Small intestine (tissue), 7 donors: ENCODE results near the gene MAN2A1. TPM values are rescaled to one million over a fixed set of nuclear protein-coding genes. Genes with fewer than 3 reads are reported as not detected.

Experiments
- DNase-seq, 2 donors: peaks; one replicate each; pipeline versions ENCODE4 v3.0.0 to v3.0.0-alpha.2; 2013
- FAIRE-seq: peaks from 2 replicates; lab custom pipeline; 2012; peaks lifted over from hg19 to GRCh38; lab: Jason Lieb, UNC
- H3K27ac ChIP-seq, 3 donors: one replicate each; pipeline ENCODE4 v1.5.1; 2013; ENCODE audit warnings: low read length in 2 of 3, mild to moderate bottlenecking in 2 of 3, control low read depth in 1 of 3, inconsistent platforms in 1 of 3, low read depth in 1 of 3, moderate library complexity in 1 of 3
- H3K27me3 ChIP-seq, 3 donors: one replicate each; pipeline ENCODE4 v1.6.1; 2013; ENCODE audit warnings: low read length in 3 of 3, inconsistent platforms in 1 of 3; ENCODE audit not compliant: control insufficient read depth in 3 of 3, insufficient read depth in 3 of 3
- H3K36me3 ChIP-seq, 3 donors: one replicate each; pipeline ENCODE4 v1.6.1; 2013; ENCODE audit warnings: low read length in 3 of 3, inconsistent platforms in 1 of 3, low read depth in 1 of 3, mild to moderate bottlenecking in 1 of 3, moderate library complexity in 1 of 3; ENCODE audit not compliant: control insufficient read depth in 3 of 3, insufficient read depth in 2 of 3
- H3K4me1 ChIP-seq, 3 donors: one replicate each; pipeline ENCODE4 v1.6.1; 2013; ENCODE audit warnings: low read length in 2 of 3, inconsistent platforms in 1 of 3, low read depth in 1 of 3, mild to moderate bottlenecking in 1 of 3, moderate library complexity in 1 of 3; ENCODE audit not compliant: control insufficient read depth in 3 of 3, insufficient read depth in 2 of 3
- H3K4me3 ChIP-seq, 3 donors: one replicate each; pipeline ENCODE4 v1.5.1; 2013; ENCODE audit warnings: low read length in 3 of 3, control low read depth in 1 of 3, inconsistent platforms in 1 of 3, low read depth in 1 of 3, mild to moderate bottlenecking in 1 of 3, moderate library complexity in 1 of 3
- H3K9me3 ChIP-seq, 2 donors: one replicate each; pipeline ENCODE4 v1.6.1; 2013; ENCODE audit warnings: low read depth in 1 of 2, low read length in 1 of 2; ENCODE audit not compliant: control insufficient read depth in 2 of 2, insufficient read depth in 1 of 2
- WGBS, 3 donors: extraction: QIAGEN DNeasy Blood & Tissue Kit; methylation state at CpG; one replicate each; pipeline ENCODE4 v1.1.7; 2013; 5-methylcytosine and 5-hydroxymethylcytosine counted together
- polyA plus RNA-seq, 4 donors: library from polyadenylated mRNA; stranded (reverse) in 3 of 4; unstranded in 1 of 4; fragments of 200-250 nt in 3 of 4; fragments of 120-200 nt in 1 of 4; gene quantifications; one replicate each; pipeline versions ENCODE4 v1.2.1 to v1.2.3, GENCODE V29; 2013
- donor health status: healthy with polysubstance abuse.
- donor health status: control.
- donor health status: control.
- donor health status: Bipolar disorder and iron deficiency.
- donor health status: healthy.

The MAN2A1 gene
- polyA plus RNA-seq, 4 donors, result 16.3 to 106 (median 21.7) TPM

DNA sequence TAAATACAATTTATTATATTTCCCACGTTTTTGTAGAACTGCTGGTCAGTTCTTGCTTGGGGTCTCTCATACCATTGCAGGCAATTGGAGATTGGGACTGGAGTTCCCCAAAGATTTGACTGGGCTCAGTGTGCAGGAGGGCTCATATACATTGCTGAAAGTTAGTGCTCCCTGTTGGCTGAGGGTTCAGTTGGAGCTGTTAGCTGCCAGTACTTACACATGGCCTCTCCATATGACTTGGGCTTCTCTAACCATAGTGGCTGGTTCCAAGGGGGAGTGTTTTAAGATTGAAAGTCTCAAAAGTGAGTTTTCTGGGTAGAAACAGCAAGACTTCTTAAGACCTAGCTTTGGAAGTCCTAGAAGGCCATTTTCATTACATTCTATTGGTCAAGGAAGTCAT is 102.9 kb downstream of the MAN2A1 start:
- no peaks in the 10 kb centered on the region for H3K4me1 ChIP-seq
- no peak overlapping the region for H3K4me3 ChIP-seq
- no peak for DNase-seq
- H3K27ac ChIP-seq, result no peak overlapping the region
- peaks cover 0 to 15% (median 4%) of the 10 kb centered on the region in 3 donors for H3K36me3 ChIP-seq
- WGBS, 3 donors, result 91 to 94% (median 91%) methylated on average over 1 of the region's 1 CpG
- no peaks in the 10 kb centered on the region for H3K9me3 ChIP-seq
- FAIRE-seq, result no peak
- H3K27me3 ChIP-seq, result no peaks in the 10 kb centered on the region

DNA sequence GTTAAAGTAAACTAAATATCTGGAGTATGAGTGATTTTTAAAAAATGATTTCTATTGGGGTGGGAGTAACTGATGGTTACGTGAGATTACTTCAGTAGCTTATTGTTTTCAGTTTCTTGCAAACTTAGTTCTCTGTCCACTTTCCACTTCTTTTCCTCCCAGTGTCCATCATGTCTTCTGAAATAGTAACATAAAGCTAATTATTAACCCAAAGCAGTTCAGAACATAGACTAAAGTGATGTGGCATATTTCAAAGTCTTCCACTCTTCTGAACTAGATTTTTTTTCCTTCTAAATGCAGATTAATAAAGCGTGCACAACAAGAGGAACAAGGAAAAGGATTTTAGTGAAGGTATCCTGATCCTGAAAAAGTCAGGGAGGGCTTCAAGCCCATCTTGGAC is 114.1 kb downstream of the MAN2A1 start:
- WGBS, 3 donors, result 51 to 75% (median 65%) methylated on average over 2 of the region's 2 CpGs
- H3K4me3 ChIP-seq, result no peak overlapping the region
- FAIRE-seq, result no peak
- H3K9me3 ChIP-seq, result no peaks in the 10 kb centered on the region
- peaks cover 0 to 9% (median 8%) of the 10 kb centered on the region in 3 donors for H3K36me3 ChIP-seq
- no peak overlapping the region for H3K27ac ChIP-seq
- no peaks in the 10 kb centered on the region for H3K4me1 ChIP-seq
- H3K27me3 ChIP-seq, result no peaks in the 10 kb centered on the region
- peak; percentile 17 to 44 for DNase-seq

DNA sequence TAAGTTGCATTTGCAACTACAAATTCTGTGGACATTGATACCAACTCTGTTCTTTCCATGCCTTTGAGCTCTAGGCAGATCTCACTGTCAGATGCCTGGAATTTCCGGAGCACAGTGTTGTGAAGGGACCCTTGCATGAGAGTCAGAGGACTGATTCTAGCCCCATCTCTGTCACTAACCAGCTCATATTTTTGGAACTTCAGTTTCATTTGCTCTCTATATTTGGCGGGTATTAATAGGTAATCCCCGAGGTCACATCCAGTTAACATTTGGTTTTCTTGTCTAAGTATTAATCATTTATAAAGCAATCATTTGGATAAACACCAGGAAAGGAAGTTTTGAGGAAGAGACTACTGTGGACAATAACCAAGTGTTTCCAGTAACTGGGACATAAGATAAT is 115.7 kb downstream of the MAN2A1 start:
- no peak for FAIRE-seq

DNA sequence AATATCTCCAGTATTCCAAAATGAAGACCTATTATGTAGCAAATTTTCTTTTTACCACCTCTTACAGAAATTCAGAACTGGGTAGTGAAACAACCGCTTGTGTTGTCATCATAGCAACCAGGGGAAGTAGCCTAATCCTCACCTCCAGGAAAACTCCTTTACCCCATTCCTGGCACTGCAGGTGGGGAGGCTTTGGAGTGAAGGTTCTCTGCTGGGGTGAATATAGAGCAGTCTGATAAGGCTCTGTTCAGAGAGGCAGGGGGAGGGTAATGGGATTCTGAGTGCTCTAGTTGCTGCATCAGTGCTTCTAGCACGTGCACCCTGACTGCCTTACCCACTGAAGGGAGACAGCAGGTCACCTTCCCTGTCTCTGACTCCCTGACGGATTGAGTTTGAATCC is 116.2 kb downstream of the MAN2A1 start:
- Histone ChIP-seq H3K4me3 (no peak overlapping the region), H3K27ac (no peak overlapping the region), H3K4me1 (no peaks in the 10 kb centered on the region), H3K27me3 (no peaks in the 10 kb centered on the region), H3K9me3 (no peaks in the 10 kb centered on the region), H3K36me3 (peaks cover 0 to 11% (median 8%) of the 10 kb centered on the region in 3 donors)
- FAIRE-seq, result no peak
- DNase-seq, result no peak
- WGBS, 3 donors, result 85 to 90% (median 88%) methylated on average over 3 of the region's 3 CpGs

More for the DNA sequence above, 115.7 kb downstream of the MAN2A1 start:
- Histone ChIP-seq H3K9me3 (no peaks in the 10 kb centered on the region), H3K27ac (no peak overlapping the region), H3K4me3 (no peak overlapping the region), H3K36me3 (peaks cover 0 to 11% (median 8%) of the 10 kb centered on the region in 3 donors), H3K4me1 (no peaks in the 10 kb centered on the region), H3K27me3 (no peaks in the 10 kb centered on the region)
- DNase-seq, result no peak
- WGBS, 3 donors, result 65 to 84% (median 82%) methylated on average over 3 of the region's 3 CpGs

DNA sequence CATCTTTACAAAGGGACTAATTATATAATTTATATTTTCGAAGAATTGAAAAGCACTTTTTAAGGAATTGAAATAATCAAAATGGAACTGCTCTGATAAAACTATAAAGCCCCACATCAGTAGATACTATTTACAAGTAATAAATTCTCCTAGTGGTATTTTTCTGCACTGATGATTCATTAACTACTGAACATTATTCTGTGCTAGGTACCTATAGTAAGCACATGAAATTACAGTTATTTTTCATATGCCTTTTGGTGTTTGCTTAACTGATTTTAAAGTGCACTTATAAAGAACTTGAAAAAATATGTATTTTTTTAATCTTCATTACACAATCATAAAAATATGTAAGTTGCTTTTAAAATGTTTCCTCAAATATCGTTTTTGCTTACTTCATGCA is 123.0 kb downstream of the MAN2A1 start:
- H3K36me3 ChIP-seq, result peaks cover 0 to 11% (median 7%) of the 10 kb centered on the region in 3 donors
- no peaks in the 10 kb centered on the region for H3K4me1 ChIP-seq
- no peaks in the 10 kb centered on the region for H3K9me3 ChIP-seq
- DNase-seq (no peak), FAIRE-seq (no peak)
- no peak overlapping the region for H3K4me3 ChIP-seq
- WGBS, 3 donors, result 87 to 94% (median 91%) methylated on average over 2 of the region's 2 CpGs
- H3K27me3 ChIP-seq, result no peaks in the 10 kb centered on the region
- no peak overlapping the region for H3K27ac ChIP-seq

DNA sequence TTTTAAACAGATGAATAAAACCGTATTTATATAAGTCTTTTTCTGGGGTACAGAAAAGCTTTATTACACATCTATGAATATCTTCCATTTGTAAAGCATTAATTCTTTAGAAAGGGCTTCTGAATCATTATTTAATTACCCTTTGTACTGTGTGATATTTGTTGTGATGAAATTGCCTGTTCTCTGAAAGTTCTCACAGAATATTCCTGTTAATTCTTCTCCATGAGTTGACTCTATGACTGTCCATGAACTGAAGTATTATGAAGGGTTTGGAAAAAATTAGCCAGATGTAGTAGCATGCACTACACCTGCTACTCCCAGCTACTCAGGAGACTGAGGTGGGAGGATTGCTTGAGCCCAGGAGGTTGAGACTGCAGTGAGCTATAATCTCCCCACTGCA is 127.0 kb downstream of the MAN2A1 start:
- 94 to 100% (median 97%) methylated on average over 1 of the region's 1 CpG for WGBS, 3 donors
- DNase-seq, result no peak
- H3K4me1 ChIP-seq, result no peaks in the 10 kb centered on the region
- no peak for FAIRE-seq
- no peaks in the 10 kb centered on the region for H3K9me3 ChIP-seq
- no peaks in the 10 kb centered on the region for H3K27me3 ChIP-seq
- H3K27ac ChIP-seq, result no peak overlapping the region
- no peak overlapping the region for H3K4me3 ChIP-seq
- peaks cover 3 to 12% (median 11%) of the 10 kb centered on the region in 3 donors for H3K36me3 ChIP-seq

DNA sequence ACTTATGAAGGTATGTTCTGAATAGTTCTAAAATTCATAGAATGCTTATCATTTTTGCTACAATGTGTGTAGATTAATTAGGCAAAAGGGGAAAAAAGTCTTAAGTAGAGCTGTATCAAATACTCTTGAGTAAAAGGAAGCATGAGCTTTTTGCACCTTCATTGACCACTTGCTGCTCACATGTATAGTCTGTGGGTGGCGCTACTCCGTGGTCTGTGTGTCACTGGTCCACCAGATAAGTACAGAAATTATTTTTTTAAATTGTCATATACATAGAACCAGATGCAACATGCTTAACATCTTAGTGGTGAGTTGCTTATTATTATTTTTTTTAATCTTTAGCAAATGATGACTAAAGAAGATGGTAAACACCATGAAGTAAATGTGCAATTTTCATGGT is 130.2 kb downstream of the MAN2A1 start:
- no peaks in the 10 kb centered on the region for H3K9me3 ChIP-seq
- WGBS, 3 donors, result 48 to 69% (median 48%) methylated on average over 2 of the region's 2 CpGs
- H3K27ac ChIP-seq, result no peak overlapping the region
- H3K4me3 ChIP-seq, result no peak overlapping the region
- H3K36me3 ChIP-seq, result peaks cover 3 to 8% (median 7%) of the 10 kb centered on the region in 3 donors
- no peaks in the 10 kb centered on the region for H3K27me3 ChIP-seq
- FAIRE-seq (no peak), DNase-seq (no peak)
- H3K4me1 ChIP-seq, result no peaks in the 10 kb centered on the region

DNA sequence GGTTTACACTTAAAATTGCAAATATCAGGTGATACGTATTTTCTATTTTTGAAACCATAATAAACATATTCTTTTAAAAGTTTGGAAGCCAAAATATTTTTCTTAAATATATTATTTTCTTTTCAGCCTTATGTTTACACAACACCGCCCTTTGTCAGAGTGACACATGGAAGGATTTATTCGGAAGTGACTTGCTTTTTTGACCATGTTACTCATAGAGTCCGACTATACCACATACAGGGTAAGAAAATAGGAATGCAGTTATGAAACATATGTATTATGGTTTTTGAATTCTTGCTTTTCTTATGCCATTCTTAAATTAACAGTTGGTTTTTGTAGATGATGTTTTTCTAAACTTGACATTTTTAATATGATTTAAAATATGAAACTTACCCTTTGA is 133.9 kb downstream of the MAN2A1 start:
- DNase-seq (no peak), FAIRE-seq (no peak)
- Histone ChIP-seq H3K4me1 (no peaks in the 10 kb centered on the region), H3K9me3 (no peaks in the 10 kb centered on the region), H3K36me3 (peaks cover 6 to 14% (median 10%) of the 10 kb centered on the region in 3 donors), H3K4me3 (no peak overlapping the region), H3K27ac (no peak overlapping the region), H3K27me3 (no peaks in the 10 kb centered on the region)
- 96 to 98% (median 97%) methylated on average over 4 of the region's 4 CpGs for WGBS, 3 donors

DNA sequence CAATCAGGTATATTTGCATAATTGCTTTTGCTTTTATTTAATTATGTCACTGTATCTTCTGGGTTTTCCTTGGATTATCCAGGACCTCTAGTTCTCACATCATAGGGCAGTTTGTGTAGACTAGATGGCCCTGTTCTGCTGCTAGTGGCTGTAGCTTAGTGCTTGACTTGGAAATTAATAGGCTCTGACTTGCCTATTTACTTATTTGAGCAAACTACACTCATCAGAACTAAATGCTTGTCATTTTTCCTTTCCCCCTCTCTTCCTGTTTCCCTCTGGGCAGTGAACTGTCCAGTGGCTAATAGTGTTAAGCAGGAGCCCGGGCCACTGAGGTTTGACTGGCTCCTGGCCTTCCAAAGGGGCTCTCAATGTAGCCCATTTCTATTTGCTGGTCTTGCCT is 135.7 kb downstream of the MAN2A1 start:
- Histone ChIP-seq H3K27me3 (no peaks in the 10 kb centered on the region), H3K9me3 (no peaks in the 10 kb centered on the region), H3K36me3 (peaks cover 5 to 12% (median 11%) of the 10 kb centered on the region in 3 donors), H3K4me1 (no peaks in the 10 kb centered on the region), H3K4me3 (no peak overlapping the region), H3K27ac (no peak overlapping the region)
- DNase-seq (no peak), FAIRE-seq (no peak)
- WGBS, 3 donors, result 98 to 100% (median 100%) methylated on average over 1 of the region's 1 CpG
